WI38 (cell line): ENCODE measurements around the gene MX1.

Source experiments
- H3K4me3 ChIP-seq: 2 replicates; pipeline ENCODE4 v1.5.1; 2011; ENCODE audit warnings: low read depth, mild to moderate bottlenecking, control low read depth, low read length
- TF ChIP-seq, protein P1 (sequence below): IDR thresholded peaks from 2 replicates; pipeline ENCODE4 v1.5.1; 2012; ENCODE audit warnings: low read depth, mild to moderate bottlenecking, control low read depth, low read length

Gene MX1

DNA sequence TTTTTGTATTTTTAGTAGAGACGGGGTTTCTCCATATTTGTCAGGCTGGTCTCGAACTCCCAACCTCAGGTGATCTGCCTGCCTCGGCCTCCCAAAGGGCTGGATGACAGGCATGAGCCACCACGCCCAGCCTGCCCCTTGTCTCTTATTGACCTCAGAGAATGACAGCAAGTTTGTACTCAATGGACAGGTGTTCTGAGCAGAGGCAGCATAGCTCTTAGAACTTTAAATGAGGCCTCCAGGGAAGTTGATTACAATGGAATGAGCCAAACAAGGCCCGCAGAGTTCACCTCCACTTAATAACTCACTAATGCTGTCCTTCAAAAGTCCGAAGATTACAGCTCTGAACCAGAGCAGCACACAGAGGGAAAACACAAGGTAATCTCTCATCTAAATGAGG is 71.0 kb downstream of the MX1 start:
- TF ChIP-seq, protein P1, sequence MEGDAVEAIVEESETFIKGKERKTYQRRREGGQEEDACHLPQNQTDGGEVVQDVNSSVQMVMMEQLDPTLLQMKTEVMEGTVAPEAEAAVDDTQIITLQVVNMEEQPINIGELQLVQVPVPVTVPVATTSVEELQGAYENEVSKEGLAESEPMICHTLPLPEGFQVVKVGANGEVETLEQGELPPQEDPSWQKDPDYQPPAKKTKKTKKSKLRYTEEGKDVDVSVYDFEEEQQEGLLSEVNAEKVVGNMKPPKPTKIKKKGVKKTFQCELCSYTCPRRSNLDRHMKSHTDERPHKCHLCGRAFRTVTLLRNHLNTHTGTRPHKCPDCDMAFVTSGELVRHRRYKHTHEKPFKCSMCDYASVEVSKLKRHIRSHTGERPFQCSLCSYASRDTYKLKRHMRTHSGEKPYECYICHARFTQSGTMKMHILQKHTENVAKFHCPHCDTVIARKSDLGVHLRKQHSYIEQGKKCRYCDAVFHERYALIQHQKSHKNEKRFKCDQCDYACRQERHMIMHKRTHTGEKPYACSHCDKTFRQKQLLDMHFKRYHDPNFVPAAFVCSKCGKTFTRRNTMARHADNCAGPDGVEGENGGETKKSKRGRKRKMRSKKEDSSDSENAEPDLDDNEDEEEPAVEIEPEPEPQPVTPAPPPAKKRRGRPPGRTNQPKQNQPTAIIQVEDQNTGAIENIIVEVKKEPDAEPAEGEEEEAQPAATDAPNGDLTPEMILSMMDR: no peak

GRCh38 chr21:41497788-41498187 is 71.7 kb downstream of the MX1 start:
- H3K4me3 ChIP-seq: no peak overlapping the region
- TF ChIP-seq, protein P1: no peak

More for the DNA sequence above, 71.0 kb downstream of the MX1 start:
- H3K4me3 ChIP-seq: no peak overlapping the region

DNA sequence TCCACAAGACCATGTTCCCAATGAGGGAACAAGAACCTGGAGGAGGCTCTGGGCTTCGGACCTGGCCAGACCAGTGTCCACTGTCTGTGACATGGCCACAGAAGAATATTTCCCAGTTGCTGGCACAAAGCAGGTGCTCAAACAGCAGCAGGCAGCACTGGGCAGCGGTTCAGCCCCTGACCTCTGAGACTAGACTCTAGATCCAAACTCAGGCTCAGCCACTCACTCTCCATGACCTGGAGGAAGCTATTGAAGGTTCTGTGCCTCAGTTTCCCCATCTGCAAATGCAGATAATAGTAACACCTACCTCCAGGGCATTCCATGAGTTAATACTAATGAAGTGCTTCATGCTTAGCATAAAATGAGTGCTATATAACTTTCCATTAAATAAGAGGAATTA is 73.9 kb downstream of the MX1 start:
- TF ChIP-seq, protein P1: no peak

DNA sequence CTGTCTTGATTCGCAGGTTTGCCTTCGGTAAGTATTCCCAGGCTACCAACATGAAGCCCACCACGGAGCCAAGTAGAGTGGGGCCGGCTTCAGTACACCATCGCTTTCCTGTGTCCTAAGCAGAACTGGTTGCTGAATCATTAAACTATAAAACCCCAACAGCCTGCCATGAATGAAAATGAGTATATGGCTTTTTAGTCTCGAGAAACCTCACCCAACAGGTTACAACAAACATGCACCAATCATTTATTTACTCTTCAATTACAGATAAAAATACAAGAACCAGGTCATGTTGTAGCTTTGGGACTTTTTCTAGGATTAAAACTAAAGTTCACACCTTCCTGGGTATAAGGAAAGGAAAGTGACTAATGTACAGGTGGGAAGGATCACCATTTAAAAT is 74.3 kb downstream of the MX1 start:
- TF ChIP-seq, protein P1: no peak
- H3K4me3 ChIP-seq: no peak overlapping the region

More for the DNA sequence above, 73.9 kb downstream of the MX1 start:
- no peak overlapping the region for H3K4me3 ChIP-seq

DNA sequence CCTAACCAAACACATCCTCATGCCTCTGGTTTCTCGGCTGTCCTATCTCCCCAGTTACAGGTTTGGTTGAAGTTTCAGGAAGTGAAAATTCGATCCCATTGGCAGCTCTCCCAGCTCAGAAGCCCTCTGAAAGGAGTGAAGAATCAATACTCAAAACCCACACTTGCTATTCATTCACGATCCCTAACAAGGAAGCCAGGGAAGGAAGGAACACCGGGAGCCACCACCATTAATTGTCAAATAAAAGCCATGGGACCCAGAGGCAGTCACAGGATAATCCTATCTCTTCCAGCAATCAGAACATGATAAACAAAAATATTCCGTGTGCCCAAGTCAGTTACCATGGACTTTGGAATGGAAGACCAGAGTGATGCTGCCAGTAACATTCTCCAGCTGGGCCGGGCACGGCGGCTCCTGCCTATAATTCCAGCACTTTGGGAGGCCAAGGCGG is 74.9 kb downstream of the MX1 start:
- TF ChIP-seq, protein P1: no peak
- no peak overlapping the region for H3K4me3 ChIP-seq

- no peak overlapping the region for H3K4me3 ChIP-seq
- TF ChIP-seq, protein P1: no peak
Observed at GRCh38 chr21:41501919-41502318, 75.9 kb downstream of the MX1 start.

DNA sequence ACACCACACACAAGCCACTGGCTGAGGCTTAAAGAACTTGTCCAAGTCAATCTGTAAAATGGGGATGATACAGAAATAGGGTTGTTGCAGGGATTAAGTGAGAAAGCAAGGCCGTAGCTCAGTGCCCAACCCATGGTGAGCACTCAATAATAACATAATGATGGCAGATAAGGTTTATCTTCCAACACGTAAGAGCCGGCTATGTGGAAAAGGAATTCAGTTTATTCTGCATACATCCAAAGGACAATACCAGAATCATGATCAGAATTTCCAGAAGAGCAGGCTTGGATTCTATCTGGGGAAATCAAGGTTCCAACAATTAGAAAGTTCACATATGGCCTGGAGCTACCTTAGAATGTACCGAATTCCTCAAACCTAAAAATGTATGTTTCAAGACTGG is 77.3 kb downstream of the MX1 start:
- TF ChIP-seq, protein P1: no peak
- H3K4me3 ChIP-seq: no peak overlapping the region
